Keratinocyte (primary cell): Measurements from ENCODE around the gene BCHE. TPM values are rescaled to one million over a fixed set of nuclear protein-coding genes. Genes with fewer than 3 reads are reported as not detected.

Experiments
- DNase-seq: peaks from one replicate; pipeline ENCODE4 v3.0.0-alpha.2; 2011; ENCODE audit warnings: low read depth, missing footprints, low spot score
- FAIRE-seq: peaks from 2 replicates; lab custom pipeline; 2011; peaks lifted over from hg19 to GRCh38; lab: Jason Lieb, UNC
- H2AFZ ChIP-seq: 2 replicates; pipeline ENCODE4 v1.6.0; 2012; ENCODE audit warnings: low read length, control low read depth, inconsistent platforms; ENCODE audit not compliant: control insufficient read depth
- H3K27ac ChIP-seq: 2 replicates; pipeline ENCODE4 v1.5.1; 2011; ENCODE audit warnings: low read length; ENCODE audit not compliant: control insufficient read depth, insufficient read depth
- H3K27me3 ChIP-seq: 3 replicates; pipeline ENCODE4 v1.6.0; 2011; ENCODE audit warnings: low read length; ENCODE audit not compliant: control insufficient read depth, insufficient read depth; ENCODE audit errors: extremely low read depth
- H3K36me3 ChIP-seq, 2 experiments: 2 replicates in 1 of 2; 3 replicates in 1 of 2; pipeline ENCODE4 v1.5.1; 2011; ENCODE audit warnings: low read length in 2 of 2, mild to moderate bottlenecking in 1 of 2; ENCODE audit not compliant: control insufficient read depth in 2 of 2, insufficient read depth in 2 of 2; ENCODE audit errors: extremely low read depth in 1 of 2
- H3K4me1 ChIP-seq: 3 replicates; pipeline ENCODE4 v1.5.1; 2011; ENCODE audit warnings: low read length; ENCODE audit not compliant: control insufficient read depth, insufficient read depth; ENCODE audit errors: extremely low read depth
- H3K4me2 ChIP-seq: 3 replicates; pipeline ENCODE4 v1.6.0; 2011; ENCODE audit warnings: low read depth, low read length; ENCODE audit not compliant: control insufficient read depth, insufficient read depth; ENCODE audit errors: extremely low read depth
- H3K4me3 ChIP-seq, 3 experiments: fragments of 200-600 bp in 1 of 3; sonication (generic) in 1 of 3; 2 replicates in 2 of 3; 3 replicates in 1 of 3; pipeline ENCODE4 v1.5.1; 2011 to 2016; ENCODE audit warnings: low read length in 3 of 3, mild to moderate bottlenecking in 3 of 3, control low read depth in 2 of 3, inconsistent platforms in 1 of 3, low read depth in 1 of 3, mixed read lengths in 1 of 3, mixed run types in 1 of 3, moderate library complexity in 1 of 3; ENCODE audit not compliant: control insufficient read depth in 2 of 3, insufficient read depth in 2 of 3; ENCODE audit errors: extremely low read depth in 1 of 3
- H3K79me2 ChIP-seq: 2 replicates; pipeline ENCODE4 v1.6.0; 2012; ENCODE audit warnings: low read length; ENCODE audit not compliant: control insufficient read depth, insufficient read depth
- H3K9ac ChIP-seq: 3 replicates; pipeline ENCODE4 v1.6.0; 2011; ENCODE audit warnings: low read length; ENCODE audit not compliant: control insufficient read depth, insufficient read depth; ENCODE audit errors: extremely low read depth
- H3K9me1 ChIP-seq: 3 replicates; pipeline ENCODE4 v1.6.0; 2011; ENCODE audit warnings: low read length; ENCODE audit not compliant: control insufficient read depth, insufficient read depth; ENCODE audit errors: extremely low read depth
- H3K9me3 ChIP-seq: 2 replicates; pipeline ENCODE4 v1.5.1; 2012; ENCODE audit warnings: low read depth, low read length; ENCODE audit not compliant: control insufficient read depth
- H4K20me1 ChIP-seq: 3 replicates; pipeline ENCODE4 v1.6.0; 2011; ENCODE audit warnings: low read length; ENCODE audit not compliant: control insufficient read depth, insufficient read depth; ENCODE audit errors: extremely low read depth
- EZH2 ChIP-seq: IDR thresholded peaks from one replicate; pipeline ENCODE4 v1.6.1; 2012; ENCODE audit warnings: inconsistent platforms, mild to moderate bottlenecking, low read length, moderate library complexity
- dilution Hi-C: fragments of 300-500 bp; cut with MboI; formaldehyde crosslinking; loops from one replicate; pipeline ENCODE4 v1.7.0; 2020; ENCODE audit warnings: low sequenced_read_pairs; ENCODE audit not compliant: extremely low pct_ligation_motif_present
- polyA plus RNA-seq, 5 experiments: library from polyadenylated mRNA; depleted of rRNA in 3 of 5; stranded (reverse) in 3 of 5; stranded (forward) in 1 of 5; unstranded in 1 of 5; fragments of >200 nt; gene quantifications; 1 replicate in 1 of 5; 2 replicates in 3 of 5; 3 replicates in 1 of 5; pipeline versions ENCODE4 v1.2.1 to v1.2.3, GENCODE V29; 2011 to 2012; ENCODE audit warnings: missing spikeins in 2 of 5, low read depth in 1 of 5, low replicate concordance in 1 of 5
- TF ChIP-seq, protein P1 (sequence below), 3 experiments: IDR thresholded peaks in 1 of 3; conservative IDR thresholded peaks in 1 of 3; optimal IDR thresholded peaks in 1 of 3; 2 replicates in 2 of 3; 3 replicates in 1 of 3; pipeline versions ENCODE3 to v1.5.1; 2011; ENCODE audit warnings: low read length in 3 of 3, mild to moderate bottlenecking in 3 of 3, moderate library complexity in 2 of 3, control low read depth in 1 of 3, inconsistent platforms in 1 of 3; ENCODE audit not compliant: insufficient read depth in 2 of 3; ENCODE audit errors: extremely low read depth in 1 of 3

BCHE gene
- polyA plus RNA-seq, 1 donor (not counting 4 experiments of a cell fraction or from before 2014, with no cell fraction given) = 2.0 TPM

DNA sequence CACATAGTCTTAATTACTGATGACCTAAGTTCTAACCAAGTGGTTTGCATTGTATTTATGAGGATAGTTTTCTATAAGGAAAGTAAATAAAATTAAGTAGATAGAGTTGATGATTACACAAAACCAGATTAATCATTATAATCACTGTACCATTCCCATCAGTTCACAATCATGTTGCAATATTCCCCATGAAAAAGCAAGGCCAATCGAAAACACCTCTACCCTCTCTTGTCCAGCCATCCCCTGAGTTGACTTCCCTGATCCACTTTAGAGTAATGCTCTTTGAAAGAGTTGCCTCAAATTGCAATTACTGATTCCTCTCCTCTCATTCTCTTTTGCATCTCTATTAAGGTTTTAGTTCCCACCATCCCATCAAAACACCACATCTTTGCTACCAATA lies 21.0 kb downstream of the BCHE start:
- no peak overlapping the region for H3K4me2 ChIP-seq
- H2AFZ ChIP-seq = no peak overlapping the region
- H3K4me1 ChIP-seq = no peaks in the 10 kb centered on the region
- H3K27me3 ChIP-seq = no peaks in the 10 kb centered on the region
- dilution Hi-C loops = no loop called here
- H3K9me1 ChIP-seq = no peaks in the 10 kb centered on the region
- H3K9ac ChIP-seq = no peak overlapping the region
- FAIRE-seq (no peak), DNase-seq (no peak)
- H3K79me2 ChIP-seq = no peaks in the 10 kb centered on the region
- no peaks in the 10 kb centered on the region for H4K20me1 ChIP-seq
- H3K27ac ChIP-seq = no peak overlapping the region
- no peak for TF ChIP-seq EZH2
- TF ChIP-seq, protein P1, sequence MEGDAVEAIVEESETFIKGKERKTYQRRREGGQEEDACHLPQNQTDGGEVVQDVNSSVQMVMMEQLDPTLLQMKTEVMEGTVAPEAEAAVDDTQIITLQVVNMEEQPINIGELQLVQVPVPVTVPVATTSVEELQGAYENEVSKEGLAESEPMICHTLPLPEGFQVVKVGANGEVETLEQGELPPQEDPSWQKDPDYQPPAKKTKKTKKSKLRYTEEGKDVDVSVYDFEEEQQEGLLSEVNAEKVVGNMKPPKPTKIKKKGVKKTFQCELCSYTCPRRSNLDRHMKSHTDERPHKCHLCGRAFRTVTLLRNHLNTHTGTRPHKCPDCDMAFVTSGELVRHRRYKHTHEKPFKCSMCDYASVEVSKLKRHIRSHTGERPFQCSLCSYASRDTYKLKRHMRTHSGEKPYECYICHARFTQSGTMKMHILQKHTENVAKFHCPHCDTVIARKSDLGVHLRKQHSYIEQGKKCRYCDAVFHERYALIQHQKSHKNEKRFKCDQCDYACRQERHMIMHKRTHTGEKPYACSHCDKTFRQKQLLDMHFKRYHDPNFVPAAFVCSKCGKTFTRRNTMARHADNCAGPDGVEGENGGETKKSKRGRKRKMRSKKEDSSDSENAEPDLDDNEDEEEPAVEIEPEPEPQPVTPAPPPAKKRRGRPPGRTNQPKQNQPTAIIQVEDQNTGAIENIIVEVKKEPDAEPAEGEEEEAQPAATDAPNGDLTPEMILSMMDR (optimal IDR thresholded peaks at IDR 0.05 in 1 of 3, IDR thresholded peaks at IDR 0.05 in 1 of 3, conservative IDR thresholded peaks at IDR 0.05 in 1 of 3; ENCODE audit: extremely low read depth in 1 of 3, insufficient read depth in 2 of 3, low read length in 3 of 3) = no peak
- H3K36me3 ChIP-seq = no peaks in the 10 kb centered on the region
- H3K9me3 ChIP-seq = no peaks in the 10 kb centered on the region
- H3K4me3 ChIP-seq = no peak overlapping the region

GRCh38 chr3:165815682-165816081 lies 21.5 kb downstream of the BCHE start:
- no peaks in the 10 kb centered on the region for H3K36me3 ChIP-seq
- TF ChIP-seq, protein P1 (optimal IDR thresholded peaks at IDR 0.05 in 1 of 3, IDR thresholded peaks at IDR 0.05 in 1 of 3, conservative IDR thresholded peaks at IDR 0.05 in 1 of 3; ENCODE audit: extremely low read depth in 1 of 3, insufficient read depth in 2 of 3, low read length in 3 of 3) = no peak
- TF ChIP-seq EZH2 = no peak
- dilution Hi-C loops = no loop called here
- no peaks in the 10 kb centered on the region for H3K27me3 ChIP-seq
- H3K4me2 ChIP-seq = no peak overlapping the region
- H3K9ac ChIP-seq = no peak overlapping the region
- H2AFZ ChIP-seq = no peak overlapping the region
- H3K27ac ChIP-seq = no peak overlapping the region
- no peak overlapping the region for H3K4me3 ChIP-seq
- DNase-seq = no peak
- H3K9me1 ChIP-seq = no peaks in the 10 kb centered on the region
- no peak for FAIRE-seq
- no peaks in the 10 kb centered on the region for H3K4me1 ChIP-seq
- H3K9me3 ChIP-seq = no peaks in the 10 kb centered on the region
- H3K79me2 ChIP-seq = no peaks in the 10 kb centered on the region
- no peaks in the 10 kb centered on the region for H4K20me1 ChIP-seq
